Stimulated activated CD8-positive, alpha-beta memory T cell treated with anti-CD3 and anti-CD28 coated beads, Interleukin-7, amount 100 ng/mL, for 24 hours (primary cell): ENCODE data around the gene TTC39A.
"Not testable (repeated sequence)": the region's sequence is repeated elsewhere in the genome, so short reads cannot be mapped to it uniquely, and the experiment has no call there.

ENCODE experiments used
- DNase-seq: peaks from one replicate; pipeline ENCODE4 v3.0.0-alpha.2; 2020; ENCODE audit warnings: low read depth

Gene TTC39A

DNA sequence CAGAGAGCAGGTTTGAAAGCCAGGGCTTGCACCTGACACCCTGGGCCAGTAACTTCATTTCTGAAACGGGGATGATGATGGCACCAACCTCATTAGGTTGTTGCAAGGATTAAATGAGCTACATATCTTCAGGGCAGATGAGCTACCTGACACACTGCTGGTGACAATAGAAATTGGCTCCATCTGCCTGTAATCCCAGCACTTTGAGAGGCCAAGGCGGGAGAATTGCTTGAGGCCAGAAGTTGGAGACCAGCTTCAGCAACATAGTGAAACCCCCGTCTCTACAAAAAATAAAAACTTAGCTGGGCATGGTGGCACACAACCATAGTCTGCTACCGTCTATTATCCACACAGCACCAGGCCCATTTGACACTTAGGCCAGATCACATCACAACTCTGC is 6.3 kb upstream of the TTC39A start:
- no peak for DNase-seq

DNA sequence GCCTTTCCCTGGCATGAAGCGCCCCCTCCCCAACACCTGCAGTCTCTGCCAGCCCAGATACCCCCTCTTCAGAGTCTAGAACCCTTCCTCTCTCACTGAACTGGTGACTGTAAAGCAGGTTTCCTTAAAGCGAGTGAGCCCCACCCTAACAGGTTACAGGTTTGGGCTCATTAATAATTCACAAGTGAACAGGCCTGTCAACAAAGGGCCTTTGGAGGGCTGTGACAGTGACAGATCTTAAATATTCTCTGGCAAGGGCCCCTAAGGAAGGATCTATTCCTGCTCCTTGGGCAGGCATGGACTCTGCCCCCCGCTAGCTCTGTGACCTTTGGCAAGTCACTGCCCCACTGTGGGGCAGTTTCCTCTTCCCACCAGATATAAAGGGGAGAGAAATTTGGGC is 5.6 kb upstream of the TTC39A start:
- no peak for DNase-seq

DNA sequence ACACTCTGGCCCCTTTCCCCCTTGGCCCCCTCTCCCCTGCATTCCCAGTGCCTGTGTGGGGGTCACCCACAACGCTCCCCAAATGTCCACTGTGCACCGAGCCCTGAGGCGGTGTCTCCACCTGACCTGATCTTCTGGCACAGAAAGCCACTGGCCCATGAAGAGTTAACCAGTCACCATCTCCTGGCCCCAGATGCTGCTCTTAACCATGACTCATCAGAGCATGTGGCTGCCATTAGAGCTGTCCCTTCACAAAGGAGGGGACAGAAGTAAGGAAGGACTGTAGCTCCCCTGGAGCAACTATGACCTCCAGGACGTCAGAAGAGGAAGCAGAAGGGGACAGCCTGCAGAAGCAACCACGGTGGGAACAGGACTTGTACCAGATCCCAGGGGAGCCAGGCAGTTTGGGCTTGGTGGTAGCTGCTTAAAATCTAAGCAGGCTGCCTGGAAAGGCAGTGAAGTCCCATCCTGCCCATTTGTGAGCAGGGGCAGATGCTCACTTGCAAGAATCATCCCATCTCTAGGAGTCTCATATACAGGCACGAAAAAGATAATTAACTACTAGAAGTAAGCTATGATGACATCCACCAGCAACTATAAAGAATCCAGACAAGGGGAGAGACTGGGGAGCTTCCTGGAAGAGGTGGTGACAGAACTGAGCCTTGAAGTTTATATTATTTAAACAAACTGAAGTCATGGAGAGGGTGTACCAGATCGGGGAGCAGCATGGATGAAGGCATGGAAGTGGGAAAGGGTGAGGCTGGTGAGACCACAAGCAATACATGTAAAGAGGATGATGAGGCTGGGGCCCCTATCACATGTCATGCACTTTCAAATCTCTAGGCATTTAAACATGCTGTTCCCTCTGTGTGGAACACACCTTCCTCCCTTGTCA is 1.1 kb upstream of the TTC39A start:
- no peak for DNase-seq

DNA sequence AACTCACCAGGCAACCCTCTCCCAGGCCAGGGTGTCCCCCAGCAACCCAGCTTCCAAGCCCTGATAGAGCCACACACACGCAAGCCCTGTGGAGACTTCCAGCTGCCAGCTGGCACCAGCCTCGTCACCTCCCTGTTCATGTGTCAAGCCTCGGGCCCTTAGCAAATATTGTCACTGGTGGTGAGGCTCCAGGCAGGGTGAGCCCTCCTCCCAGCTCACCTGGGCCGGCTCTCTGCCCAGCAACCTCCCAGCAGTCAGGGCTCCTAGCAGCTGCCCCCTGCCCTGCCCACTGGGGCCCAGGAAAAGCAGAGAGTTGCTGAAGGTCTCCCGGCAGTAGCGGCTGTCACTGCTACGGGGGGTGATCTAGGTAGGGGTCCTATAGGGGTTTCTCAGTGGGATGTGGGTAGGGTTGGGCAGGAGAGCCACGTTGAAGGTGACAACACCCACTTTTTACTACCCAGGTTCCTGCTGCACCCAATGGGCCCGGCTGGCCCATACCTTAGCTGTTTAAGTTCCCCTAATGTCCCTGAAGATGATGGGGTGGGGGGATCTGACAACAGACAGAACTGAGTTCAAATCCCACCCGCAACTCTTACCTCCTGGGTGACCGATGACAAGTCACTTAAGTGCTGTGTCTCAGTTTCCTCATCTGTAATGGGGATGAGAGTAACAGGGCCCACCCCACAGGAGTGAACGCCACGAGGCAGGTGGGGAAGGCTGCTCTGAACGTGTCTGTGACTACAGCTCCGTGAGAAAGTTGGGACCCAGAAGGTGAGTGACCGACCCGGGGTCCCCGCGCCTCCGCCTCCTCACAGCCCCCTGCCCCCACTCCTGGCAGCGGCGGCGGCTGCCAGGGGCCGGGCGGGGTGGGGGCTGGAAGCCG is 678 bp downstream of the TTC39A start:
- no peak for DNase-seq

DNA sequence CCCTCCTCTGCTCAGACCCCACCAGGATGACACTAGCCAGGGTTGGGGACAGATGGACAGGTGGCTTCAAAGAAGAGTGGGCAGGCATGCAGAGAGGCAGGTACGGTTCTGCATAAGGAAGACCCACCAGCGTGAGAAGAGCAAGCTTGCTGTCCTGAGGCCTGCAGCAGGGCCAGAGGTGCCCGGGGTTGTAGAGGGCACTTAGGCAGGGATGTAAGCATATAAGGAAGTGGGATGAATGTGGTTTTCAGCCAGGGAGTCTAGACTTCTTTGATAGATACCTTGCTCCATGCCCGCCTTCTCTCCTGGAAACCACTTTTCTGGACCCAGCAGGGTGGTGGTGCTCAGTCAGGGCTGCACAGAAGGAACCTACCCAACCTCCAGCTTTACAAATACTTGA is 1.4 kb downstream of the TTC39A start:
- DNase-seq = no peak

DNA sequence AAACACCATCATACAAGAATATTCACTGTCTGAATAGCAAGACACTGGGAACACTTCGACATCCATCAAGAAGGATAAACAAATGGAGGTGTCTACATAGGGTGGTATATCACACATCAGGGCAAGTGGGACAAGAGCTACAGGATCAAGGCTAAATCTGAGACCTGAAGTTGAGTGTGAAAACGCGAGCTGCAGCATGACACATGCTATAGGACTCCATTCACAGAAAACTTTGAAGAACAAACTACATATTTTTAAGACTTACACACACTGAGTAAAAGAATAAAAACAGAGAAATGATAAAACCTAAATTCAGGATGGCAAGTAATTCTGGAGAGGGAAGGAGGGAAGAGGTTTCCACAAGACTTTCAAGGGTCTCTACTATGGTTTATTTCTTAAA is 2.1 kb downstream of the TTC39A start:
- no peak for DNase-seq

DNA sequence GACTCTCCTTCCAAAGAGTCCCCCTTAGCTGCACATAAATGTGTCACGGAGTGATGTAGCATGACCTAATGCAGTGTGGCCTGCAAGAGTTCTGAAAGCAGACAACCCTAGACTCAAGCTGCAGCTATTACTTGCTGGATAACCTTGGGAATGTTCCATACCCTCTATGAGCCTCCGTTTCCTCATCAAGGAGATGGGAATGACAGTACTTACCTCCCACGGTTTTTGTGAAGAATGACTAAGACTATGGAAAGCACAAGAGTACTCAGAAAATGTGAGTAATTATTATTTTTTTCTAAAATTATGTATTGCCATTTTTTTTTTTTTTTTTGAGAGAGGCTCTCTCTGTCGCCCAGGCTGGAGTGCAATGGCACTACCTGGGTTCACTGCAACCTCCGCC is 3.0 kb downstream of the TTC39A start:
- no peak for DNase-seq

DNA sequence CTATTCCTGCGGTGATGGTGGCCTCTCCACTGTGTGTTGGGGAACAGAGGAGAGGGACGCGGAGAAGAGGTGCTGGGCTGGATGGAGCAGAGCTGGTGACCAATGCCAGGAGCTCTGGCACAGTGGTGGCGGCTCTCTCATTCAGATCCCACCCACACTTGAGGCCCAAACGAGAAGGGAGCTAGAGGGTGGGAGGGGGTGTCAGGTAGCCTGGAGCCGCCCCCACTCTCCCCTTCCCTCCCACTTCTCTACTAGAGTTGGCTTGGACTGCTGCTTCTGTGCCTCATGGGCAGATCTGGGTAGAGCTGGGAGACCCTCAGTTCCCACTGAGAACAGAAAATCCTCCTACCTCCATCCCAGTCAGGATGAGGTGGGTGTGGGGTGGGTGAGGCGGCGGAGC is 3.5 kb downstream of the TTC39A start:
- DNase-seq = no peak

DNA sequence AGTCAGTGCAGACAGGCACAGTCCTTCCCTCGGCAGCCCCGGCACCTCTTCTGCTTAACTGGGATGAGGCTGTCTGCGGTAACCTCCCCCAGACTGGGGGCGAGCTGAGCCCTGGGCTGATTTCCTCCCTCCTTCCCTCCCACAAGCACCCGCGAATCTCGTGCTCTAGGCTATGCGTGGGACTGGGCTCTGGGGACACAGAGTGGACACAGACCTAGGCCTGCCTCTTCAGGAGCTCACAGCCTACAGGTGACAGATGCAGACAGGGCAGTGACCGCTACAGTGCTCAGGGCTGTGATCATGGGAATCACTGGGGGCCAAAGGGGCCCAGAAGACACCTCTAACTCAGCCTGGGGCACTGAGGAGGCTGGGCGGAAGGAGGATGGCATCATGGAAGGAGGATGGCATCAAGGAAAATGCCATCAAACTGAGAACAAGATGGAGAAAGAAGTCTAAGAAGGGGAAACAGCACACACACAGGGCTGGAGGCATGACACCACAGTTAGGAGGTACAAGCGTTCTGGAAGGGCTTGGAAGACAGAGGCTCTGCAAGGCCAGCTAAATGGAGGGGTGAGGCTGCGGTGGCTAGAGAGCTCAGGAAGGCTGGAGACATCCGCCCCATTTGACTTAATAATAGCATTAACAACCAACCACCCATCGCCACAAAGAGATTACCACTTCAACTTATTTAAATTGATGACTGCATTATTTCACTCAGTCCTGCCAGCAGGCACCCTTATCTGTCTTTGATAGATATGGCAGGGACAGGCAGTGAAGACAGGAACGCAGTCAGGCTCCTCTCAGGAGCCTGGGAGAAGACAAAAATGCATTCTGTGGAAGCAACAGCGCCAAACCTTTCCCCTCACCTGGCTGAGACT is 4.2 kb downstream of the TTC39A start:
- no peak for DNase-seq

DNA sequence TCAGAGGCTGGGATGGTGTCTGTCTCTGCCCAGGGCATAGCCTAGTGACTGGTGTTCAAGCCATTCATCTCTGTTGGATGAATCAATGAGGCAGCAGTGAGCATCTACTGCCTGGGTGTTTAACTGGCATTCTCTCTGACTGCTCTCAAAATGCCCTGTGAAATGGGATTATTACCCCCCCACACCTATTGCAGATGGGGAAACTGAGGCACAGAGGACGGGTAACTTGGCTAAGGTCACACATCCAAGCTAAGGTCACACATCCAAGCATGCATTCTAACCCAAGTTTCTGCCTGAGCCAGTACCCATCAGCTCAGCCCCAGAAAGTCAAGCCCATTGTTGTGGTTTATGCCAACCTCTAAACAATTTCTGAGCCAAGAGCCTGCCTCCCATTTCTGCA is 5.0 kb downstream of the TTC39A start:
- no peak for DNase-seq

DNA sequence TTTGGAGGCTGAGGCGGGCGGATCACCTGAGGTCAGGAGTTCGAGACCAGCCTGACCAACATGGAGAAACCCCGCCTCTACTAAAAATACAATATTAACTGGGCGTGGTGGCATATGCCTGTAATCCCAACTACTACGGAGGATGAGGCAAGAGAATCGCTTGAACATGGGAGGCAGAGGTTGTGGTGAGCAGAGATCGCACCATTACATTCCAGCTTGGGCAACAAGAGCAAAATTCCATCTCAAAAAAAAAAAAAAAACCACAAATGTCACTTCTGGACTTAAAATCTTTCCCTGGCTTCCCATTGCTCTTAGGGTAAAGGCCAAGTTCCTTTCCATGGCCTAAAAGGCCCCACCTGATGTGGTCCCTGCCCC is 5.4 kb downstream of the TTC39A start:
- not testable (repeated sequence) for DNase-seq

DNA sequence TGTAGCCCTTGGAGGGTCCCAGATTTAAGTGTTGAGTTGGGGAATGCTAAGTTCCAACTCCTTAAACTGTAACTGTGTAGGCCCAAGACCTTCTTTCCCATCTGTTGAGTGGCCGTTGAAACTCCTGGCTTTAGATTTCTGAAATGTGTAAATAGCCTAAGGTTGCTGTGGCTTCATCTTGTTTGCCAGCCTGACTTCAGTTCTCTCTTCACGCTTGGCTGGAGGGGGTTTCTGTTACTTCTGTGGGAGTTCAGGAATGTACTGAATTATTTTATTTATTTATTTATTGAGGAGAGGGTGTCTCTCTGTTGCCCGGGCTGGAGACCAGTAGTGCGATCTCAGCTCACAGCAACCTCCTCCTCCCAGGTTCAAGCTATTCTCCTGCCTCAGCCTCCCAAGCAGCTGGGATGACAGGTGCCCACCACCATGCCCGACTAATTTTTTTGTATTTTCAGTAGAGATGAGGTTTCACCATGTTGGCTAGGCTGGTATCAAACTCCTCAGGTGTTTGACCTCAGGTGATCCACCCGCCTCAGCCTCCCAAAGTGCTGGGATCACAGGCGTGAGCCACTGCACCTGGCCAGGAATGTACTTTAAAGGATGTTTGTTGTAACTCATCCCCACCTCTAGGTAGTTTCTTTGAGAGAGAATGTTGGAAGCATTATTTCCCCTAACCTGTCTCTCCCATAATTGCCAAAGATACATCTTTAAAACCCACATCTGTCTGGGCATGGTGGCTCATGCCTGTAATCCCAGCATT is 5.9 kb downstream of the TTC39A start:
- no peak for DNase-seq

DNA sequence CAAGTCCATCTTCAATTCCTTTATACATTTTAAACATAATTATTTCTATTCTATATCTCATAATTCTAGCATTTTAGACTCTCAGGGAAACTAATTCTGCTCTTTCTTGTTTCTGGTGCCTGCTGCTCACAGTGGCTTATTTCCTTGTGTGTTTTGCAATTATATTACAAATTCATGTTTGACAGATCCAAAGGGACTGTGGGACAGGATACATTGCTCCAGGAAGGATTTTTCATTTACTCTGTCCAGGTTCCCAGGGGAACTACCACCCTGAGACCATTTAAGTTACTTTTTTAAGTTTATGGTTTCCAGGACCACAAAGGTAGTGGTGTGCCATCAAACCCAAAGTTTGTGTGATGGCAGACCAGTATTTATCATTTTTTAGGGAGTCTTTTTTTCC is 6.6 kb downstream of the TTC39A start:
- no peak for DNase-seq

DNA sequence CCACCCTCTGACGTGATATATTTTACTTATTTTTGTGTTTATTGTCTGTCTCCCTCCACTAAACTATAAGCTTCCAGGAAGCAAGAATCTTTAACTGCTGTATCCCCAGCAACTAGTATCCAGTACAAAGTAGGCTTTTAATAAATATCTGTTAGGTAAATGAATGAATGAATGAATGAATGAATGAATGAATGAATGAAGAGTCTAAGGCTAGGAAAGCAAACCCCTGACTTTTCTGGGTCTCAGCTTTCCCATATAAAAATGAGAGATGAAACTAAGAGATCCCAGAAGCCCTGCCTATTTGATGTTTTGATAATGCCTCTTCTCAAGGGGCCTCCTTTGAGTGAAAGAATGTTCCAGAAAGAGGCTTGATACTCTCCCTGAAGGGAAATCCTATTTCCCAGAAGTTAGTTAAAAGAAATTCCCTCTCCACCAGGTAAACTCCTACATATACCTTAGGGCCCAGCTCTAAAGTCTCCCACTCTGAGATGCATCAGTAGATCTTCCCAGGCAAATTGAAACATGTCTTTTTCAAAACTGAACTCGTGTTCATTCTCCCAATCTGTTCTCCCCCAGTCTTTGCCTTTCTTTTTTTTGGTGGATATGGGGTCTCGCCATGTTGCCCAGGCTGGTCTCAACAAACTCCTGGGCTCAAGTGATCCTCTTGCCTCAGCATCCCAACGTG is 7.8 kb downstream of the TTC39A start:
- DNase-seq = no peak

DNA sequence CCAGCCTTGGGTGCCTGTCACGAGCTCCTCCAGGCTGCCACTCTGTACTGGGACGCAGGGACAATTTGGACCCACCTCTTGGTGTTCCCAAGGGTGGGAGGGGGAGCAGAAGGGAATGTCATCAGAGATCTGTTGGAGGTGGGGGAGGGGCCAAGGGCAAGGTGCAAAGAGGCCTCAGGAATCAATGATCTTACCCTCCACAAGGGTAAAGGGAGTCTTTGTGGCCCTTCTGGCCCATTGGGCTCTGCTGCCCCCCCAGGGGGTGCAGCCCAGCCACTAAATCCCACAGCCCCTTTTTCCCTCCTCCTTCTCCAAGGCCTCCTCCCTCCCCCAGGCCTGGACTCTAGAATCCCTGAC is 8.5 kb downstream of the TTC39A start:
- no peak for DNase-seq

DNA sequence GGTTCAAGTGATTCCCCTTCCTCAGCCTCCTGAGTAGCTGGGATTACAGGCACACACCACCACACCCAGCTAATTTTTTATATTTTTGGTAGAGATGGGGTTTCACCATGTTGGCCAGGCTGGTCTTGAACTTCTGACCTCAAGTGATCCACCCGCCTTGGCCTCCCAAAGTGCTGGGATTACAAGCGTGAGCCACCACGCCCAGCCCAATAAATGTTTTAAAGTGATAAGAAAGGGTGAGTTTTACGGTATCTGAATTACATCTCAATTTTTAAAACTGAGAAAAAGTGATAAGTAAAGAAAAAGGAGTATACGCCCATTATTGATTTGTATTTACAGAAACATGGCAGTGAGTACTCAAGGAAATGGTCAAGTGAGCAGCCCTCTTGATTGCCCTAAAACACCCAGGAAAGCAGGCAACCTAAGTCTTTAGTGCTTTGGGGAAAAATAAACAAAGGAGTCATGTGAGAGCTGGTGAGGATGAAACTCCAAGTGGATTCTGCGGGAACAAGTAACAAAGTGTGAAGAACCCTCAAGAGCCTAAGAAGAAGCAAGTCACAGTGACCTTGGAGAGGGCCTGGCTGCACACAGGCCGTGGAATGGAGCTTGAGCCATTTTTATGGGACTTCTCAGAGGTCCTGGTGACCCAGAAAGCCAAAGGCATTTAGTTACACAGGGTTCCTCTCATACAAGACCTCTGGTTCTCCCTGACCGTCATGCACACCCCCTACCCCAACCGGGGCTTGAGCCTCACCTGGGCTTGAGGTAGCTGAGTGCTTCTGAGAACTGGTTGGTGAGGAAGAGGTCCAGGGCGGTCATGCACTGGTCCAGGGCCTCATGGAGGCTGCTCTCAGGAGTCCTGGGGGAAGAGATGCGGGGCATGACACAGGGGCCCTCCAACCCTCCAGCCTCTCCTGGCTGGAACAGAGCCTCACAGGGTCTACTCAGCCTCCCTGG is 9.1 kb downstream of the TTC39A start:
- DNase-seq = no peak

DNA sequence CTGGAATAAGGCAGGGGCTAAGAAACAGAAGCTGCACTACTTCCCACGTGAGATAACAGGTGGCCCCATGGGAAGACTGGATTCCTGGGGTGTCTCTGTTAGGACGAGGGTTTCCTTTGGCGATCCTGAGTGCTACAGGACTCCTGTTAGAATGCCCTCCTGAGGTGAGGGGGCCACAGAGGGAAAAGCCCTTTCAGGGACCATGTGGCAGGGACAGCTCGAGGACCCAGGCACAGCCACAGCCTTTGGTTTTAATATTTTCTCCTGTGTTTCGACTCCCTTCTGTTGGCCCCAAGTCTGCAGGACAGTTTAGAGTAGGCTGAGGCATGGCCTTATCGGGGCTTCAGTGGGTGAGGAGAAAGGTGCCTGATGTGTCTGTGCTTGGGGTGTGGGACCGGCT is 12.6 kb downstream of the TTC39A start:
- no peak for DNase-seq

DNA sequence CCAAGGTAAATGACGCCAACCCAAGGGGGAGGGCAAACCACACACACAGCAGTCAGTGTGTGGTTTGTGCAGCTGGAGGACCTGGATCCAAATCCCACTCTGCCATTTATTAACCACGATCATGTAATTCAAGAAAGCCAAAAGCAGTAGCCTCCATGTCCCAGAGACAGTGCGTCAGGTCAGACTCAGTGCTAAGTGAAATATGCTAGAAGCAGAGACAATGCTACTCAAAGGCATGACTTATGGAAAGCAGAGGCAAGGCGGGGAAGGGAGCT is 13.6 kb downstream of the TTC39A start:
- no peak for DNase-seq

DNA sequence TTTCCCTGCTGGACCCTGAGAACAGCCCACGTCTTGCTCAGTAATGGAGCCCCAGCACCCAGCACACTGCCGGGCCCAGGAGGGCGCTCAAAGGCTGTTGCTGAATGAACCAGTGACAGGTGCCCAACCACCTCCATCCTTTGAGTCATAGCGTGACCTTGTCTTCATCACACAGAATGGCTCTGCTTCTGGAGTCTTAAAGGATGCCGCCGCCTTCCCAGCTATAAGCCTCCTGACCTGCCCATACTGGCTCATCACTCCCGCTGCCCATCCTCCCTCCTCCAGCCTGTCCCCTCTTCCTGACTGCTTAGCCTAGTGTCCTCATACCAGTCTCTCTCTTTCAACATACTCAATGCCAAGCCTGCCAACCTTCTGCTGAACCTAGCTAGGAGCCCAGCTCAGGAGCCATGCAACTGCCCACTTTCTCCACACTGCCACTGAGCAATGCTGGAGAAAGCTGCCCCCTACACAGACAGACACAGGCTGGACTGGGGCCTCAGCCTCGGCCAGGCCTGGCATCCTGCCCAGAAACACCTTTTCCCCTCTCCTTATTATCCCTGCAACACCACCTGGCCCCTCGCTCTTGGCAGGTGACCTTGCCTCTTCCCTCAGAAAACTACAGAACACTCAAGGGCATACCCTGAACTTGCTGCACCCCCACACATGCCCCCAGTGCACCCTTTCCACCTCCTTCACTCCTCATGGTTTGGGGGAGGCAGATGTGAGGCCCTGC is 14.1 kb downstream of the TTC39A start:
- DNase-seq = no peak
